ENCODE data around the gene ARID1B. TPM values are rescaled to one million over a fixed set of nuclear protein-coding genes. Genes with fewer than 3 reads are reported as not detected.

Gene ARID1B
- total RNA-seq, 1 donor, result 55.0 TPM

- Histone ChIP-seq H4K20me1 (ENCODE audit: insufficient read depth, low read length) (no peaks in the 10 kb centered on the region), H3K79me2 (ENCODE audit: insufficient read depth, low read length) (peaks cover 40% of the 10 kb centered on the region), H3K27me3 (ENCODE audit: insufficient read depth, low read length) (no peaks in the 10 kb centered on the region)
Observed at GRCh38 chr6:157064502-157064901, 287.3 kb downstream of the ARID1B start.

GRCh38 chr6:157065366-157065765, 288.2 kb downstream of the ARID1B start:
- Histone ChIP-seq H4K20me1 (ENCODE audit: insufficient read depth, low read length) (no peaks in the 10 kb centered on the region), H3K4me1 (ENCODE audit: insufficient read depth, low read length) (peaks cover 7% of the 10 kb centered on the region), H3K27me3 (ENCODE audit: insufficient read depth, low read length) (no peaks in the 10 kb centered on the region), H3K4me3 (ENCODE audit: insufficient read depth, low read length) (no peak overlapping the region), H3K36me3 (ENCODE audit: insufficient read depth, low read length) (no peaks in the 10 kb centered on the region), H3K9me3 (ENCODE audit: low read depth, low read length) (no peaks in the 10 kb centered on the region), H3K27ac (ENCODE audit: low read depth, low read length) (no peak overlapping the region), H3K4me2 (ENCODE audit: insufficient read depth, low read length) (no peak overlapping the region), H2AFZ (ENCODE audit: low read length) (no peak overlapping the region), H3K79me2 (ENCODE audit: insufficient read depth, low read length) (peaks cover 41% of the 10 kb centered on the region)
- TF ChIP-seq CTCF (IDR thresholded peaks at IDR 0.05; ENCODE audit: extremely low read depth, low read depth, low read length), result no peak
- DNase-seq (ENCODE audit: insufficient read length, low spot score, missing footprints), result no peak

More at GRCh38 chr6:157064502-157064901, 287.3 kb downstream of the ARID1B start:
- TF ChIP-seq CTCF (IDR thresholded peaks at IDR 0.05; ENCODE audit: extremely low read depth, low read depth, low read length), result no peak
- H2AFZ ChIP-seq (ENCODE audit: low read length), result no peak overlapping the region
- no peak overlapping the region for H3K27ac ChIP-seq (ENCODE audit: low read depth, low read length)
- no peaks in the 10 kb centered on the region for H3K9me3 ChIP-seq (ENCODE audit: low read depth, low read length)
- H3K4me1 ChIP-seq (ENCODE audit: insufficient read depth, low read length), result peaks cover 7% of the 10 kb centered on the region
- no peak overlapping the region for H3K4me3 ChIP-seq (ENCODE audit: insufficient read depth, low read length)
- DNase-seq (ENCODE audit: insufficient read length, low spot score, missing footprints), result no peak
- no peak overlapping the region for H3K4me2 ChIP-seq (ENCODE audit: insufficient read depth, low read length)
- H3K36me3 ChIP-seq (ENCODE audit: insufficient read depth, low read length), result no peaks in the 10 kb centered on the region

- Histone ChIP-seq H2AFZ (ENCODE audit: low read length) (peak overlapping the region; percentile 14), H3K79me2 (ENCODE audit: insufficient read depth, low read length) (peaks cover 45% of the 10 kb centered on the region), H3K4me1 (ENCODE audit: insufficient read depth, low read length) (peaks cover 7% of the 10 kb centered on the region), H4K20me1 (ENCODE audit: insufficient read depth, low read length) (no peaks in the 10 kb centered on the region), H3K27me3 (ENCODE audit: insufficient read depth, low read length) (no peaks in the 10 kb centered on the region), H3K4me3 (ENCODE audit: insufficient read depth, low read length) (no peak overlapping the region), H3K4me2 (ENCODE audit: insufficient read depth, low read length) (no peak overlapping the region), H3K27ac (ENCODE audit: low read depth, low read length) (no peak overlapping the region), H3K9me3 (ENCODE audit: low read depth, low read length) (no peaks in the 10 kb centered on the region), H3K36me3 (ENCODE audit: insufficient read depth, low read length) (no peaks in the 10 kb centered on the region)
- TF ChIP-seq CTCF (IDR thresholded peaks at IDR 0.05; ENCODE audit: extremely low read depth, low read depth, low read length), result no peak
- DNase-seq (ENCODE audit: insufficient read length, low spot score, missing footprints), result no peak
Observed at GRCh38 chr6:157066781-157067491, 289.8 kb downstream of the ARID1B start.

- no peak overlapping the region for H3K4me3 ChIP-seq (ENCODE audit: insufficient read depth, low read length)
- no peak for DNase-seq (ENCODE audit: insufficient read length, low spot score, missing footprints)
- no peaks in the 10 kb centered on the region for H3K9me3 ChIP-seq (ENCODE audit: low read depth, low read length)
- H3K36me3 ChIP-seq (ENCODE audit: insufficient read depth, low read length), result no peaks in the 10 kb centered on the region
- H2AFZ ChIP-seq (ENCODE audit: low read length), result no peak overlapping the region
- H3K27ac ChIP-seq (ENCODE audit: low read depth, low read length), result no peak overlapping the region
- peaks cover 7% of the 10 kb centered on the region for H3K4me1 ChIP-seq (ENCODE audit: insufficient read depth, low read length)
- no peaks in the 10 kb centered on the region for H3K27me3 ChIP-seq (ENCODE audit: insufficient read depth, low read length)
- H3K4me2 ChIP-seq (ENCODE audit: insufficient read depth, low read length), result no peak overlapping the region
- H3K79me2 ChIP-seq (ENCODE audit: insufficient read depth, low read length), result peaks cover 45% of the 10 kb centered on the region
- no peaks in the 10 kb centered on the region for H4K20me1 ChIP-seq (ENCODE audit: insufficient read depth, low read length)
- no peak for TF ChIP-seq CTCF (IDR thresholded peaks at IDR 0.05; ENCODE audit: extremely low read depth, low read depth, low read length)
Observed at GRCh38 chr6:157067507-157067906, 290.3 kb downstream of the ARID1B start.
